Brain microvascular endothelial cell (primary cell): ENCODE measurements around the gene EXOC2.

Experiments
- DNase-seq: peaks from one replicate; pipeline ENCODE4 v3.0.0-alpha.2; 2020
- H3K27ac ChIP-seq: fragments of 250-450 bp; sonication (Bioruptor Pico); 2 replicates; pipeline ENCODE4 v1.5.1; 2020; ENCODE audit warnings: mild to moderate bottlenecking, moderate library complexity
- H3K27me3 ChIP-seq: fragments of 250-450 bp; sonication (Bioruptor Pico); replicated peaks from 2 replicates; pipeline ENCODE4 v1.5.1; 2020; ENCODE audit warnings: mild to moderate bottlenecking
- H3K36me3 ChIP-seq: fragments of 250-450 bp; sonication (Bioruptor Pico); replicated peaks from 2 replicates; pipeline ENCODE4 v1.5.1; 2020; ENCODE audit warnings: mild to moderate bottlenecking
- H3K4me3 ChIP-seq: 2 replicates; pipeline ENCODE4 v1.5.1; 2011; ENCODE audit warnings: low read depth, mild to moderate bottlenecking, control low read depth, low read length, moderate library complexity
- in situ Hi-C: cut with HindIII; loops from 2 replicates; pipeline ENCODE4 v1.10.0; 2017; ENCODE audit warnings: low sequenced_read_pairs, low pct_ligation_motif_present
- TF ChIP-seq, protein P1 (sequence below): IDR thresholded peaks from 2 replicates; pipeline ENCODE4 v1.5.1; 2011; ENCODE audit warnings: low read depth, mild to moderate bottlenecking, moderate library complexity, low read length, control low read depth, inconsistent platforms; ENCODE audit errors: missing control alignments

Gene EXOC2

DNA sequence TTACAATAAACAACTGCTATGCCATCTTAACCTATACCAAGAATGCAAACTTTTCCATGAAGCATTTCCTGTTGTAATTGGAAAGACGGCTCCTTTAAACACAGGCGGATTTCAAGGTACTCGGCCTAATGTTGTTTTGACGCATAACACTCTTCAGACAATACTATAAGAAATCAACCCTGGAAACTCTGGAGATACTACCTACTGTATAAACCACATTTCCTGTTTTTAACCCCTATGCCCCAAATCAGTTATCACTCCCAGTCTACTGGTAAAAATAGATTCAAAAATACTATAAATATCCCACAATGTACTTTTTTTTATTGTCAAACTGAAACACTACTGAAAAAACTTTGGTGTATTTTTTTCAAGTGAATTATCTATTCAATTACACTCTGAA lies 183.3 kb downstream of the EXOC2 start:
- H3K27ac ChIP-seq, result no peak overlapping the region
- no peak for DNase-seq
- no peak overlapping the region for H3K4me3 ChIP-seq
- peaks cover 4% of the 10 kb centered on the region for H3K36me3 ChIP-seq
- TF ChIP-seq, protein P1, sequence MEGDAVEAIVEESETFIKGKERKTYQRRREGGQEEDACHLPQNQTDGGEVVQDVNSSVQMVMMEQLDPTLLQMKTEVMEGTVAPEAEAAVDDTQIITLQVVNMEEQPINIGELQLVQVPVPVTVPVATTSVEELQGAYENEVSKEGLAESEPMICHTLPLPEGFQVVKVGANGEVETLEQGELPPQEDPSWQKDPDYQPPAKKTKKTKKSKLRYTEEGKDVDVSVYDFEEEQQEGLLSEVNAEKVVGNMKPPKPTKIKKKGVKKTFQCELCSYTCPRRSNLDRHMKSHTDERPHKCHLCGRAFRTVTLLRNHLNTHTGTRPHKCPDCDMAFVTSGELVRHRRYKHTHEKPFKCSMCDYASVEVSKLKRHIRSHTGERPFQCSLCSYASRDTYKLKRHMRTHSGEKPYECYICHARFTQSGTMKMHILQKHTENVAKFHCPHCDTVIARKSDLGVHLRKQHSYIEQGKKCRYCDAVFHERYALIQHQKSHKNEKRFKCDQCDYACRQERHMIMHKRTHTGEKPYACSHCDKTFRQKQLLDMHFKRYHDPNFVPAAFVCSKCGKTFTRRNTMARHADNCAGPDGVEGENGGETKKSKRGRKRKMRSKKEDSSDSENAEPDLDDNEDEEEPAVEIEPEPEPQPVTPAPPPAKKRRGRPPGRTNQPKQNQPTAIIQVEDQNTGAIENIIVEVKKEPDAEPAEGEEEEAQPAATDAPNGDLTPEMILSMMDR, result no peak
- in situ Hi-C loops, result no loop called here
- no peaks in the 10 kb centered on the region for H3K27me3 ChIP-seq

DNA sequence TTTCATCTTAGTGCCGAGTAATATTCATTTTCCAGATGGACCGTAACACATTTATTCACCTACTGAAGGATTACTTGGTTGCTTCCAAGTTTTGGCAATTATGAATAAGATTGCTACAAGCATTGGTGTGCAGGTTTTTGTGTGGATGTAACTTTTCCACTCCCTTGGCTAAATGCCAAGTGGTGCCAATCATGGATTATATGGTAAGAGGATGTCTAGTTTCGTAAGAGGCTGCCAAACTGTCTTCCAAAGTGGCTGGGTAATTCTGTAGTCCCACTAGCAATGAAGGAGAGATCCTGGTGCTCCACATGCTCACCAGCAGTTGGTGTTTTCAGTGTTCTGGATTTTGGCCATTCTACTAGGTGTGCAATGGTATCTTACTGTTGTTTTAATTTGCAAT lies 184.3 kb downstream of the EXOC2 start:
- in situ Hi-C loops, result no loop called here
- Histone ChIP-seq H3K27ac (no peak overlapping the region), H3K27me3 (no peaks in the 10 kb centered on the region), H3K36me3 (peaks cover 4% of the 10 kb centered on the region), H3K4me3 (no peak overlapping the region)
- TF ChIP-seq, protein P1, result no peak
- no peak for DNase-seq

DNA sequence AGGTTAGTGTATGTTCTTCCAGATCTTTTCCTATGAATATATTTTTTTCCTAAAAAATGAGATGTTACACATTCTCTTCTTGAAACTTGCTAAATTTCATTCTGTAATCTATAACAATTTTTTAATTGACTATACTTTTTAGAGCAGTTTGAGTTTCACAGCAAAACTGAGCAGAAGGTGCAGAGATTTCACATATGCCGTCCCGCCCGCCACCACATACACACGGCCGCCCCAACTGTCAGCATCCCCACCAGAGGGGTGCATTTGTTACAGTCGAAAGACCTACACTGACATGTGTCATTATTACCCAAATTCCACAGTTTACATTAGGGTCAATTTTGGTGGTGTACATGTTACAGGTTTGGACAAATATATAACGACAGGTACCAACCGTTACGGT lies 184.9 kb downstream of the EXOC2 start:
- TF ChIP-seq, protein P1, result no peak
- in situ Hi-C loops, result no loop called here
- Histone ChIP-seq H3K36me3 (peaks cover 4% of the 10 kb centered on the region), H3K27ac (no peak overlapping the region), H3K27me3 (no peaks in the 10 kb centered on the region), H3K4me3 (no peak overlapping the region)
- no peak for DNase-seq

DNA sequence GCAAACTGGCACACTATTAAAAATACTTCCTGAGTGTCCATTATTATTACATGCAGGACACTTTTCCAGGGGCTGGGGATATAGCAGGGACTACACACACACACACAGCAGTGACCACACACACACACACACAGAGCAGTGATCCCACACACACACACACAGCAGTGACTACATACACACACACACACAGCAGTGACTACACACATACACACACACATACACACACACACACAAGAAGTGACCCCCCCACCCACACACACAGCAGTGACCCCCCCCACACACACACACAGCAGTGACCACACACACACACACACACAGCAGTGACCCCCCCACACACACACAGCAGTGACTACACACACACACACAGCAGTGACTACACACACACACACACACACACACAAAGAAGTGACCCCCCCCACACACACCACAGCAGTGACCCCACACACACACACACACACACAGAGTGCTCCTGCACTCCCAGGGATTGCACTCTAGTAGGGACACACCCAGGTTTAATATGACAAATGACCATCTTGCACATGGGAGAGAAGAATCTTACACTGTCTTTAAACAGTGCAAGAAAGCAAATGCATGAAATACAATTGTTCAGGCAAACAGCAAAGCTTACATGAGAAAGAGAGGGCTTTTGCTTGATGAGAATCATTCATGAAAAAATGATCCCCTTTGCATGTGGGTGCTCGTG lies 185.9 kb downstream of the EXOC2 start:
- no peaks in the 10 kb centered on the region for H3K27me3 ChIP-seq
- in situ Hi-C loops, result no loop called here
- TF ChIP-seq, protein P1, result no peak
- no peak overlapping the region for H3K4me3 ChIP-seq
- no peak for DNase-seq
- H3K27ac ChIP-seq, result no peak overlapping the region
- H3K36me3 ChIP-seq, result peaks cover 4% of the 10 kb centered on the region

- Histone ChIP-seq H3K4me3 (no peak overlapping the region), H3K27ac (no peak overlapping the region), H3K27me3 (no peaks in the 10 kb centered on the region), H3K36me3 (peaks cover 2% of the 10 kb centered on the region)
- no peak for DNase-seq
- in situ Hi-C loops, result no loop called here
- TF ChIP-seq, protein P1, result no peak
These were observed 186.4 kb downstream of the EXOC2 start for GRCh38 chr6:506508-506907.

DNA sequence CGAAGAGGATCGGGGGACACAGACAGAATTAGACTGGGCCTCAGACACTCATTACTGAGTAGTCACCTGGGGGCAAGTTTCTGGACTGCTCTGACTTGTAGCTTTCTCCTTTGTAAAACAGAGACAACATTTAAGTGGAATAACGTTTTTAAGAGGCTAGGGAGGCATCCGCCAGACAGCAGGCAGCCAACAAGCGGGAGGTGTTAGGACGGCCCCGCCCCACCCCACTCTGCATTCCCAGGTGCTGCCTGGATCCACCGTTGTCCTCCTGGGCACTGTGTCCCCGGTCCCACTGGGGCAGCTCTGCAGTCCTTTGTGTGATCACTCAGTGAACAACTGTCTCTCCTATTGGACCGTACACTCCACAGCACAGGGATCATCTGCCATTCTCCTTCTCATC lies 187.6 kb downstream of the EXOC2 start:
- DNase-seq, result no peak
- TF ChIP-seq, protein P1, result no peak
- H3K36me3 ChIP-seq, result peaks cover 2% of the 10 kb centered on the region
- H3K4me3 ChIP-seq, result no peak overlapping the region
- no peak overlapping the region for H3K27ac ChIP-seq
- in situ Hi-C loops, result no loop called here
- no peaks in the 10 kb centered on the region for H3K27me3 ChIP-seq
